Hematopoietic multipotent progenitor cell treated with erythropoietin and hydrocortisone succinate and interleukin-3 and kit ligand, for 15 days (in vitro differentiated cells): ENCODE results near the gene AHSA1.
"Not testable (repeated sequence)": the region's sequence is repeated elsewhere in the genome, so short reads cannot be mapped to it uniquely, and the experiment has no call there.

Source experiments
- DNase-seq: peaks from one replicate; pipeline ENCODE4 v3.0.0-alpha.2; 2015; ENCODE audit warnings: low spot score

The AHSA1 gene

GRCh38 chr14:77457522-77458248 is at the start of gene AHSA1, which contains the start of gene VIPAS39:
Gene AHSA1, plus strand, starts transcription at chr14:77458093. Its CDS starts 97 bp downstream, at chr14:77458190.
Gene VIPAS39, minus strand, starts transcription at chr14:77457601. Its CDS starts 3,499 bp downstream, at chr14:77454102.
- DNase-seq = peak; percentile 98

DNA sequence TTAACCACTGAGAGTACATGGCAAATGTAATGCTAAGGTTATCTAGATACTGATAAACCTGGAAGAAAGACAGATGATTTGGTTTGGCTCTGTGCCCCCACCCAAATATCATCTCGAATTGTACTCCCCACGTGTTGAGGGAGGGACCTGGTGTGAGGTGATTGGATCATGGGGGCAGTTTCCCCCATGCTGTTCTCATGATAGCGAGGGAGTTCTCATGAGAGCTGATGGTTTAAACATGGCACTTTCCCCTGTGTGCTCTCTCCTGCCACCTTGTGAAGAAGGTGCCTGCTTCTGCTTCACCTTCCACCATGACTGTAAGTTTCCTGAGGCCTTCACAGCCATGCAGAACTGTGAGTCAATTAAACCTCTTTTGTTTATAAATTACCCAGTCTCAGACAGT is 48.8 kb upstream of the AHSA1 start:
- peak; percentile 13 for DNase-seq

DNA sequence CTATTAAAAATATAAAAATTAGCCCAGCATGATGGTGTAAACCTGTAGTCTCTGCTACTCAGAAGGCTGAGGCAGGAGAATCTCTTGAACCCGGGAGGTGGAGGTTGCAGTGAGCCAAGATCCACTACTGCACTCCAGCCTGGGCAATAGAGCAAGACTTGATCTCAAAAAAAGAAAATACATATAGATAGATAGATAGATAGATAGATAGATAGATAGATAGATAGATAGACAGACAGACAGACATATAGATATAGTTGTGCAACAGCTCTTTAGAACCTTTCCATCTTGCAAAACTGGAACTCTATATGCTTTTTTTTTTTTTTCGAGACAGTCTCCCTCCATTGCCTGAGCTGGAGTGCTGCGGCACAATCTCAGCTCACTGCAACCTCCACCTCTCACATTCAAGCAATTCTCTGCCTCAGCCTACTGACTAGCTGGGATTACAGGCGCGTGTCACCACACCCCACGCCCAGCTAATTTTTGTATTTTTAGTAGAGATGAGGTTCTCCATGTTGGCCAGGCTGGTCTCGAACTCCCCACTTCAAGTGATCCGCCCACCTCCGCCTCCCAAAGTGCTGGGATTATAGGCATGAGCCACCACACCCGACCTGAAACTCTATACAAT is 42.4 kb upstream of the AHSA1 start:
- DNase-seq = not testable (repeated sequence)

DNA sequence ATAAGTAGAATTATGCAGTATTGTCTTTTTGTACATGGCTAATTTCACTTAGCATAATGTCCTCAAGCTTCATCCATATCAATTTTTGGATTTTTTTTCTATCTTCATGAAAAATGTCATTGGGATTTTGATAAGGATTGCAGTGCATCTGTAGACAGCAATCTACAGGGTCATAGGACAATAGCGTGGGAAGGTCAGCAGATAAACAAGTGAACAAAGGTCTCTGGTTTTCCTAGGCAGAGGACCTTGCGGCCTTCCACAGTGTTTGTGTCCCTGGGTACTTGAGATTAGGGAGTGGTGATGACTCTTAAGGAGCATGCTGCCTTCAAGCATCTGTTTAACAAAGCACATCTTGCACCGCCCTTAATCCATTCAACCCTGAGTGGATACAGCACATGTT is 41.8 kb upstream of the AHSA1 start:
- not testable (repeated sequence) for DNase-seq

GRCh38 chr14:77416836-77417235 is 41.1 kb upstream of the AHSA1 start:
- DNase-seq = no peak

GRCh38 chr14:77421201-77421600 is 36.7 kb upstream of the AHSA1 start:
- no peak for DNase-seq

DNA sequence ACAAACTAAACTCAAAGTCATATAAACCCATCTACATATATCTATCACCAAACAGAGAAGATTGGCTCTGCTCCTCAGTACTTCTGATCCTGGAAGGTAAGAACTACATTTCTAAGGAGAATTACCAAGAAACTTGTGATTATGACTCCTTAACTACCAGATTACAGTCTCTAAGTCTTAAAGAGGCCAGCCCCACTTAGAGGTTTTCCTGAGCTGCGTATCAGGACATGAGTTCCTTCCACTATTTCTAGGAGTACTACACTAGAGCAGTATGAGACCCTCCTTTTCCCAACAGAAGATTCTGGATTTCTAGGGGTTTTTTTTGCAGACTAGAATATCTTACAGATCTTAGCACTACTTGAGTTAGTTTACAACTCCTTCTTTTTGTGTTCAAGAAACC is 34.5 kb upstream of the AHSA1 start, which contains the start of gene NOXRED1:
Gene NOXRED1 (minus strand): TSS at position 101 of the 400 bp plus-strand sequence. CDS start 634 bp downstream, outside the sequence.
- no peak for DNase-seq

GRCh38 chr14:77424862-77425261 is 33.0 kb upstream of the AHSA1 start:
- DNase-seq = no peak

GRCh38 chr14:77426396-77426795 is 31.5 kb upstream of the AHSA1 start:
- no peak for DNase-seq

DNA sequence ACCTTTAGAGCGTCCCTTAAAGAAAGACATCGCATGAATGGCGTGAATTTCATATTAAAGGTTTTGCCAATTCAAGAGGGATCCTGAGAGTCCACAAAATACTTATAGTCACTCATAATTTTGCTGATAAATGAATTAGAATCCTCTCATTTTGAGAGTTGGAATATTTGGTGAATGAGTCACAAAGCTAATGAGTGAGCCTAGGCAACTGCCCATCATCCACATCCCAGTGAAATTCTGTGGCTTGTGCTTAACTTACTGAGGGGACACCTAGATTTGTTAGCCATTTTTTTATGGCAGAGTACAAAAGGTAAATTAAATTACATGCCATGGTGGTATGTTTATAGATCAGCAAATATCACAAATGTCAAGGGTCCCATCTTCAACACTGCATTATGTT is 21.9 kb upstream of the AHSA1 start:
- no peak for DNase-seq

- DNase-seq = no peak
These were observed 19.3 kb upstream of the AHSA1 start for GRCh38 chr14:77438596-77438995.

DNA sequence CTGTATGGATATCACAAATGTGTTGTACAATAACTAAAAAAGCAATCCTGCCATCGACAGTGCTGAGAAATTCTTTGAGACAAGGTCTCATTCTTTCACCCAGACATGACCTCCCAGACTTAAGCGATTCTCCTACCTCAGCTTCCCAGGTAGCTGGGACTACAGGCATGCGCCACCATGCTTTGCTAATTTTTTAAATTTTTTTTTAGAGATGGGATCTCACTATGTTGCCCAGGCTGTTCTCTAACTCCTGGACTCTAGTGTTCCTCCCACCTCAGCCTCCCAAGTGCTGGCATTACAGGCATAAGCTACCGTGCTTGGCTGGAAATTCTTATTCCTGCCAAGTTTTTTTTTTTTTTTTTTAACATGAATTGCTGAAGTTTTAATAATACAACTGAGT is 18.0 kb upstream of the AHSA1 start:
- DNase-seq = no peak

DNA sequence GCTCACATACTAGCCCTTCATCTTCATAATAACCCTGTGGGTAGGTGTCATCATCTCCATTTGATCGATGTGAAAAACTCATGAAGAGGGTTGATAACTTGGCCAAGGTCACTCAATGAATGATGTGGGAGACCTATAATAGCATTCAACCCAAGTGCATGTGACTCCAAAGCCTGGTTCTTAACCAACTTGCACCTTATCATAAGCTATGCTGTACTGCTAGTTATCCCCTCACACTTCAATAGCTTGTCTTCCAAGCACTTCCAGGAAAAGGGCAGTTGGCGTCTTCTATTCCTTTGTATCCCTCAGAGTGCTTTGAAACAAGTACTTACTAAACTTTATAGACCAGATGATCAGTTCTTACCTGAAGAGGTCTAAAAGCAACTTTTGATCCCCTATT is 15.7 kb upstream of the AHSA1 start:
- no peak for DNase-seq

DNA sequence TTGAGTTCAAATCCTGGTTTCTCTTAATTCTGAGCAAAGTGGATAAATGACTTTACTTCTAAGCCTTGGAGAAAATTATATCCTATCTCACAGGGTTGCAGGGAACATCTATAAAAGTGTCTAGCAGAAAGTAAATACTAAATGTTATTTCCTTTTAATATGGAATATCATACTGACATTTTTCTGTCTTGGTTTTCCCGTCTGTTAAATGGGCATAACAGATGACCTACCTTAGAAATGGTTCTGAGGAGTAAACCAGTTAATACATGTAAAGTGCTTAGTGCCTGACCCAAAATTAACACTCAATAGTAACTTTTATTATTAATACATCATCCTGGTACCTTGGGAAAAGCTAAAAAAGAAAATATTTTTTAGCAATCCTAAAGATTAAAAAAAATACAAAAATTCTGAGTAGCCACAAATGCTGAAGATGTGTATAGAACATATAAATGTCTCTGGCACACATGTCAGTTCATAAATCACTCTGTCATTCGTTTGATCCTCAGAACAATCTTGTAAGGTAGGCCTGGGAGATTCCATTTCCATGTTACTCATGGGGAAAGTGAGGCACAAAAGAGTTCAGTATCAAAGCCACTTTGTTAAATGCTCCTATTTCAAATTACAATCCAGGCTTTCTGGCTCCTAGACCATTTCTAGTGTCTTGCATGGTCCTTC is 1.8 kb upstream of the AHSA1 start:
- no peak for DNase-seq

DNA sequence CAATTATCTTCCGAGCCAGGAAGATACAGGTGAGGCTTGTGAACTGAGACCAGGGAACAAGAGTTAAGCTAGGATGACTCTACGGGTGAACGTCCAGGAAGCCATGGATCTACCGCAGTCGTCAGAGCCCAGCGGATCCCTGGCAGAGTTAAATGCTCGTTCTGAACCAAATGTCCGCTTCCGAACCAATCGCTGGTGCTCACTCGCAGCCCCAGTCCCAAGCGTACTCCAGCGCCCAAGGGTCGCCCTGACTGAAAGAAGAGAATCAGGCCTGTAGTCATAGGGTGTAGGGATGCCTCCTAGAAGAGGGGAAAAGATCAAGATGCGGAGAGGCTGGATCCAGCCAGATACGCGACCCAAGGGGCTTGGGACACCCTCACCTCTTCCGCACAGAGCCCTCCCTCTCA is 775 bp upstream of the AHSA1 start:
- no peak for DNase-seq

GRCh38 chr14:77458249-77458950 is 507 bp downstream of the AHSA1 start:
- DNase-seq = peak; percentile 75

GRCh38 chr14:77459072-77459723 is 1.3 kb downstream of the AHSA1 start:
- peak; percentile 57 for DNase-seq

GRCh38 chr14:77467801-77468200 is 9.9 kb downstream of the AHSA1 start:
- DNase-seq = no peak

- no peak for DNase-seq
These were observed 11.2 kb downstream of the AHSA1 start for GRCh38 chr14:77469067-77469505.

- no peak for DNase-seq
These were observed 11.6 kb downstream of the AHSA1 start for GRCh38 chr14:77469539-77469938.

DNA sequence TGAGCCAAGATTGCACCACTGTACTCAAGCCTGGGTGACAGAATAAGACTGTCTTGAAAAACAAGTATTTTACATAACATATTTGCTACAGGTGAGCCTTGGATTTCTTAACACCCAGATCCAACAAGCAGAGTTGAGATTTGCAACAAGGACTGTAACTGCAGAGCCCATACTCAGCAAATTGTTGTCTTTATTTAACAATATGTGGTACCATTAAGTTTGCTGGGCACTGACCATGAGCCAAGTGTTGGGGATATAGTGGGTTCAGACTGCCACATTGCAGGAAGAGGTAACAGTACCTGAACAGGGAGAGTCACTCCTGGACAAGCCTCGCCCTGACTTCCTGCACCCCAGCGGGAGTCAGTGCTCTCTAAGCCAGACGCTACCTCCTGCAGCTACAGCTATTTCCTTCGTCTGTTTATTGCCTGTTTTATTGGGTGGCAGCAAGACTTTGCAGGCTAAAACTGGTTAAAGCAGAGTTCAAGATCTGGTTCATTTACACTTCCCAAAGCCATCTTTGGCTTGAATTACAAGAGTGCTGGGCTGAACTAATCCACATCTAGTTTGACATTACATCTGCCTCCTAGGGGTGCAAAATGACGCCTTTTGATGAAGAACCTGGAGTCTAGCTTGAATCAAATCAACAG is 12.5 kb downstream of the AHSA1 start:
- DNase-seq = no peak
